B cell (primary cell): ENCODE measurements around the gene RNU4-1. TPM values are rescaled to one million over a fixed set of nuclear protein-coding genes. Genes with fewer than 3 reads are reported as not detected.

Experiments used
- ATAC-seq: fragments of 200-7000 bp; cut with Tn5 transposase; one replicate; pipeline ENCODE4 v1.10.0; 2021; ENCODE audit warnings: low read depth, mild to moderate bottlenecking, moderate number of reproducible peaks, moderate library complexity
- CTCF ChIA-PET: fragments of 350-600 bp; sonication (Branson Sonifier 250); formaldehyde crosslinking; loops from one replicate; lab custom pipeline; 2021; ENCODE audit warnings: antibody characterized with exemption, inconsistent platforms; lab: Charles Lee
- POLR2A ChIA-PET: fragments of 350-600 bp; sonication (Branson Sonifier 250); formaldehyde crosslinking; loops from one replicate; lab custom pipeline; 2021; ENCODE audit warnings: antibody characterized with exemption; lab: Charles Lee
- DNase-seq: peaks from one replicate; pipeline ENCODE4 v3.0.0; 2013
- H2AFZ ChIP-seq: 2 replicates; pipeline ENCODE4 v1.6.1; 2012; ENCODE audit warnings: mild to moderate bottlenecking, low read depth, low read length; ENCODE audit not compliant: insufficient read depth, poor library complexity, severe bottlenecking
- H3K27ac ChIP-seq, 2 donors: 1 replicate in 1 of 2; 2 replicates in 1 of 2; pipeline ENCODE4 v1.5.1; 2012 to 2013; ENCODE audit warnings: low read length in 2 of 2, mild to moderate bottlenecking in 2 of 2, moderate library complexity in 1 of 2
- H3K27me3 ChIP-seq, 4 experiments: fragments of 200-600 bp in 1 of 4; sonication (generic) in 1 of 4; replicated peaks in 1 of 4; 1 replicate in 2 of 4; 2 replicates in 2 of 4; pipeline versions ENCODE4 v1.6.1 to v1.7.0; 2013 to 2016; ENCODE audit warnings: low read length in 3 of 4, mild to moderate bottlenecking in 2 of 4, mixed read lengths in 1 of 4, moderate library complexity in 1 of 4; ENCODE audit not compliant: insufficient read depth in 4 of 4, control insufficient read depth in 3 of 4; ENCODE audit errors: control extremely low read depth in 1 of 4
- H3K36me3 ChIP-seq, 2 experiments: replicated peaks in 1 of 2; 1 replicate in 1 of 2; 2 replicates in 1 of 2; pipeline versions ENCODE4 v1.6.1 to v1.7.1; 2013; ENCODE audit warnings: low read length in 1 of 2; ENCODE audit not compliant: insufficient read depth in 2 of 2, control insufficient read depth in 1 of 2; ENCODE audit errors: control extremely low read depth in 1 of 2, extremely low read depth in 1 of 2
- H3K4me1 ChIP-seq, 2 donors: fragments of 200-600 bp in 1 of 2; sonication (generic) in 1 of 2; 1 replicate in 1 of 2; 2 replicates in 1 of 2; pipeline versions ENCODE4 v1.5.1 to v1.6.1; 2013 to 2017; ENCODE audit warnings: low read length in 2 of 2; ENCODE audit not compliant: control insufficient read depth in 2 of 2, insufficient read depth in 2 of 2
- H3K4me2 ChIP-seq: replicated peaks from 2 replicates; pipeline ENCODE3; 2012; ENCODE audit warnings: mild to moderate bottlenecking, low read depth, low read length; ENCODE audit not compliant: poor library complexity, severe bottlenecking
- H3K4me3 ChIP-seq, 5 experiments: fragments of 200-600 bp in 1 of 5; sonication (generic) in 1 of 5; 1 replicate in 3 of 5; 2 replicates in 2 of 5; pipeline versions ENCODE4 v1.5.1 to v1.7.0; 2011 to 2016; ENCODE audit warnings: low read length in 4 of 5, mild to moderate bottlenecking in 4 of 5, low read depth in 2 of 5, control low read depth in 1 of 5, moderate library complexity in 1 of 5; ENCODE audit not compliant: insufficient read depth in 1 of 5; ENCODE audit errors: control extremely low read depth in 1 of 5, extremely low read depth in 1 of 5
- H3K79me2 ChIP-seq: fragments of 200-600 bp; sonication (generic); one replicate; pipeline ENCODE4 v1.6.0; 2016; ENCODE audit warnings: low read length; ENCODE audit not compliant: control insufficient read depth, insufficient read depth
- H3K9ac ChIP-seq: fragments of 200-600 bp; sonication (generic); 2 replicates; pipeline ENCODE4 v1.6.1; 2017; ENCODE audit warnings: mild to moderate bottlenecking, low read length, moderate library complexity
- H3K9me3 ChIP-seq, 3 donors: one replicate each; pipeline versions ENCODE4 v1.6.1 to v1.7.1; 2013; ENCODE audit warnings: low read length in 2 of 3; ENCODE audit not compliant: control insufficient read depth in 2 of 3, insufficient read depth in 1 of 3; ENCODE audit errors: control extremely low read depth in 1 of 3
- H4K20me1 ChIP-seq: 2 replicates; pipeline ENCODE4 v1.6.0; 2012; ENCODE audit warnings: mild to moderate bottlenecking, low read length; ENCODE audit not compliant: insufficient read depth, control insufficient read depth, poor library complexity, severe bottlenecking
- H3K27ac Mint-ChIP-seq: one replicate; pipeline ENCODE4 v1.8.0; 2021; ENCODE audit warnings: mixed read lengths
- H3K27me3 Mint-ChIP-seq: one replicate; pipeline ENCODE4 v1.8.0; 2021; ENCODE audit warnings: mixed read lengths
- H3K4me1 Mint-ChIP-seq: one replicate; pipeline ENCODE4 v1.8.0; 2021; ENCODE audit warnings: mixed read lengths
- H3K4me3 Mint-ChIP-seq: one replicate; pipeline ENCODE4 v1.8.0; 2021; ENCODE audit warnings: mixed read lengths
- H3K9me3 Mint-ChIP-seq: one replicate; pipeline ENCODE4 v1.8.0; 2022; ENCODE audit warnings: mixed read lengths; ENCODE audit not compliant: insufficient read depth
- CTCF ChIP-seq: fragments of 200-600 bp; IDR thresholded peaks from one replicate; pipeline ENCODE4 v1.8.0; 2022; ENCODE audit warnings: antibody characterized with exemption, mild to moderate bottlenecking
- EZH2 ChIP-seq: IDR thresholded peaks from 2 replicates; pipeline ENCODE4 v1.6.1; 2012; ENCODE audit warnings: borderline replicate concordance, low read depth, mild to moderate bottlenecking, moderate library complexity, low read length; ENCODE audit not compliant: insufficient read depth, poor library complexity, severe bottlenecking
- WGBS: methylation state at CpG from one replicate; pipeline ENCODE4 v1.1.5; 2013; ENCODE audit warnings: missing lambda C conversion rate; ENCODE audit not compliant: insufficient coverage; 5-methylcytosine and 5-hydroxymethylcytosine counted together
- intact Hi-C: fragments of 100-400 bp; cut with micrococcal nuclease; formaldehyde crosslinking; loops from one replicate; pipeline ENCODE4 v1.10.0; 2022
- polyA minus RNA-seq: library from RNA; depleted of rRNA, polyadenylated mRNA; stranded (reverse); fragments of >200 nt; gene quantifications from 2 replicates; pipeline ENCODE4 v1.2.3, GENCODE V29; 2012
- polyA plus RNA-seq: library from polyadenylated mRNA; depleted of rRNA; stranded (reverse); fragments of >200 nt; gene quantifications from 2 replicates; pipeline ENCODE4 v1.2.3, GENCODE V29; 2012
- total RNA-seq, 2 donors: library from RNA; stranded (reverse); fragments of 120-200 nt in 1 of 2; gene quantifications; 1 replicate in 1 of 2; 2 replicates in 1 of 2; pipeline versions ENCODE4 v1.2.3 to v1.2.4, GENCODE V29; 2013 to 2022

Gene RNU4-1
- total RNA-seq (3,269 and 3,426 TPM in 2 replicates), polyA plus RNA-seq (not detected in 2 replicates), polyA minus RNA-seq (not detected in 2 replicates)
- total RNA-seq (2013), result 356 TPM

- Histone ChIP-seq H4K20me1 (no peaks in the 10 kb centered on the region), H3K4me1 (peaks cover 14 to 20% of the 10 kb centered on the region in 2 donors), H3K9me3 (no peaks in the 10 kb centered on the region), H2AFZ (peak within 1 kb of the TSS; percentile 68), H3K27ac (peak within 1 kb of the TSS; percentile 99), H3K4me2 (peak within 1 kb of the TSS; percentile 70), H3K79me2 (no peaks in the 10 kb centered on the region), H3K27me3 (no peaks in the 10 kb centered on the region), H3K4me3 (peak within 1 kb of the TSS; percentile 61 to 87 (median 82)), H3K9ac (peak within 1 kb of the TSS; percentile 85), H3K36me3 (no peaks in the 10 kb centered on the region)
- H3K27ac Mint-ChIP-seq, result no peak within 1 kb of the TSS
- ATAC-seq (peak; percentile 59), DNase-seq (peak; percentile 94)
- H3K27me3 Mint-ChIP-seq, result no peaks in the 10 kb centered on the region
- WGBS, result 1% methylated on average over 17 of the region's 29 CpGs
- H3K9me3 Mint-ChIP-seq, result no peaks in the 10 kb centered on the region
- CTCF ChIA-PET, result interaction anchor here (0.7 to 4.3 kb wide), 11 partner anchors 10 to 203 kb away, joined by 3 to 53 read pairs (median 4); partner anchors contain the start of genes COX6A1, DYNLL1, PXN and RPLP0
- TF ChIP-seq CTCF, result no peak
- no peak for TF ChIP-seq EZH2
- intact Hi-C loops, result loop anchor here (1.0 to 2.0 kb wide), 7 partner anchors 9 to 304 kb away; partner anchors contain the start of genes BICDL1, RAB35, RPLP0 and SIRT4
- POLR2A ChIA-PET, result interaction anchor here (1.0 to 3.6 kb wide), 9 partner anchors 10 to 394 kb away, joined by 3 to 65 read pairs (median 12); partner anchors contain the start of genes MLEC, PXN, RPLP0 and SIRT4
- no peak within 1 kb of the TSS for H3K4me3 Mint-ChIP-seq
- peaks cover 13% of the 10 kb centered on the region for H3K4me1 Mint-ChIP-seq
Observed at GRCh38 chr12:120292661-120293531, at the start of gene RNU4-1. Gene RNU4-1, minus strand, starts transcription at chr12:120293237.
